A549 (cell line): ENCODE results near the gene PDE8B.
A peak's percentile ranks its signal among the peaks of the same experiment; 100 is the strongest.

Experiments
- CBX8 ChIP-seq: fragments of 200-600 bp; sonication (generic); IDR thresholded peaks from 2 replicates; pipeline ENCODE4 v1.6.1; 2016
- CHD2 ChIP-seq: fragments of 150-350 bp; IDR thresholded peaks from 2 replicates; pipeline ENCODE4 v1.6.1; 2014; ENCODE audit warnings: low read length; ENCODE audit not compliant: partially characterized antibody
- FOSL2 ChIP-seq, 2 experiments: fragments of 450-650 bp in 1 of 2; fragments of >200 bp in 1 of 2; sonication (Bioruptor Twin) in 1 of 2; formaldehyde crosslinking; IDR thresholded peaks; 2 replicates each; pipeline versions ENCODE4 v1.5.0 to v1.6.1; 2016 to 2020; ENCODE audit warnings: mild to moderate bottlenecking in 1 of 2, moderate library complexity in 1 of 2
- HOXA7 ChIP-seq: fragments of 250-450 bp; sonication (Bioruptor Pico); IDR thresholded peaks from 2 replicates; pipeline ENCODE4 v1.5.0; 2020; ENCODE audit warnings: mild to moderate bottlenecking, moderate library complexity
- KDM1A ChIP-seq: fragments of 200-600 bp; sonication (generic); IDR thresholded peaks from 2 replicates; pipeline ENCODE4 v1.6.1; 2016; ENCODE audit warnings: low read depth, mild to moderate bottlenecking
- NR3C1 ChIP-seq: fragments of >200 bp; sonication (Bioruptor Twin); formaldehyde crosslinking; IDR thresholded peaks from 3 replicates; pipeline ENCODE4 v1.6.1; 2017
- PHF8 ChIP-seq: fragments of 200-600 bp; sonication (generic); IDR thresholded peaks from 2 replicates; pipeline ENCODE4 v1.6.1; 2016; ENCODE audit warnings: low read depth, mild to moderate bottlenecking, antibody characterized with exemption, moderate library complexity, borderline replicate concordance
- POLR2A ChIP-seq: IDR thresholded peaks from 2 replicates; pipeline ENCODE4 v1.6.1; 2012; ENCODE audit warnings: mild to moderate bottlenecking, low read length
- ZFP36 ChIP-seq: fragments of 450-650 bp; IDR thresholded peaks from 2 replicates; pipeline ENCODE4 v1.6.1; 2014; ENCODE audit warnings: borderline replicate concordance; ENCODE audit not compliant: partially characterized antibody
- TF ChIP-seq, protein P1 (sequence below): fragments of >200 bp; sonication (Bioruptor Twin); formaldehyde crosslinking; IDR thresholded peaks from 3 replicates; pipeline ENCODE4 v1.5.1; 2016
- TF ChIP-seq, protein P2 (sequence below): IDR thresholded peaks from 2 replicates; pipeline ENCODE4 v1.6.1; 2012; ENCODE audit warnings: low read depth, borderline replicate concordance
- TF ChIP-seq, protein P3 (sequence below): fragments of 250-450 bp; sonication (Bioruptor Pico); IDR thresholded peaks from 2 replicates; pipeline ENCODE4 v1.5.0; 2020; ENCODE audit warnings: low read depth, mild to moderate bottlenecking, moderate library complexity
- TF ChIP-seq, protein P4 (sequence below): fragments of 200-600 bp; sonication (generic); IDR thresholded peaks from 2 replicates; pipeline ENCODE4 v1.6.1; 2016; ENCODE audit warnings: antibody characterized with exemption, mild to moderate bottlenecking, moderate library complexity

DNA sequence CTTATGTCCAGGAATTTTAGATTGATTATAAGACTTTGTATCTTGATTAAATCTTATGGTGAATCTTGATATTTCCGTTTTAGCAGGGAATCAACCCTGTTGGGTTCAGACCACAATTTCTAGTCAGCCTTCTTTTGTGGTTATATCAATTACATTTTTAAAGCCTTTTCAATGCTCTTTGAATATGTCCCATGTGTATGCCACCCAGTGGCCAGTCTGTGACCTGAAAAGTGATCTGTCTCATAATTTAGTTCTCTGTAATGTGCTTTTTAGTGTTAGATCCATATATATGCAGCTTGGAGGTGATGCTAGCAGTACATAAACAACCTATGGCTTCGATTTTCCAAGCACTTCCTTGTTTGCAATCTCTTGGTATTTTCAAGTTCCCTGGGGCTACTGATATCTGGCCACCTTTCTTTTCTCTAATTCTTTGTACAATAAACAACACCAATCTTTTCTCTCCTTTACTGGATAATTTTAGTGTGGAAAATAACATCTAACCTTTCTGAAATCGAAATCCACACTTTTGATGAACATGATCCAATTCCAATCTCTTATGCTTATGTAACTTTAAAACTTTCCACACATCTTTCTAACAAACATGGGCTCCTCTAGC is 28.8 kb downstream of the PDE8B start:
- TF ChIP-seq, protein P1, sequence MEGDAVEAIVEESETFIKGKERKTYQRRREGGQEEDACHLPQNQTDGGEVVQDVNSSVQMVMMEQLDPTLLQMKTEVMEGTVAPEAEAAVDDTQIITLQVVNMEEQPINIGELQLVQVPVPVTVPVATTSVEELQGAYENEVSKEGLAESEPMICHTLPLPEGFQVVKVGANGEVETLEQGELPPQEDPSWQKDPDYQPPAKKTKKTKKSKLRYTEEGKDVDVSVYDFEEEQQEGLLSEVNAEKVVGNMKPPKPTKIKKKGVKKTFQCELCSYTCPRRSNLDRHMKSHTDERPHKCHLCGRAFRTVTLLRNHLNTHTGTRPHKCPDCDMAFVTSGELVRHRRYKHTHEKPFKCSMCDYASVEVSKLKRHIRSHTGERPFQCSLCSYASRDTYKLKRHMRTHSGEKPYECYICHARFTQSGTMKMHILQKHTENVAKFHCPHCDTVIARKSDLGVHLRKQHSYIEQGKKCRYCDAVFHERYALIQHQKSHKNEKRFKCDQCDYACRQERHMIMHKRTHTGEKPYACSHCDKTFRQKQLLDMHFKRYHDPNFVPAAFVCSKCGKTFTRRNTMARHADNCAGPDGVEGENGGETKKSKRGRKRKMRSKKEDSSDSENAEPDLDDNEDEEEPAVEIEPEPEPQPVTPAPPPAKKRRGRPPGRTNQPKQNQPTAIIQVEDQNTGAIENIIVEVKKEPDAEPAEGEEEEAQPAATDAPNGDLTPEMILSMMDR, result peak; percentile 64
- TF ChIP-seq POLR2A (no peak), HOXA7 (CRISPR knock-in tag) (no peak), ZFP36 (no peak), NR3C1 (no peak), FOSL2 (IDR thresholded peaks at IDR 0.05) (no peak), FOSL2 (CRISPR knock-in tag; IDR thresholded peaks at IDR 0.05) (no peak), CBX8 (no peak), CHD2 (no peak), KDM1A (no peak), PHF8 (no peak)
- TF ChIP-seq, protein P2, sequence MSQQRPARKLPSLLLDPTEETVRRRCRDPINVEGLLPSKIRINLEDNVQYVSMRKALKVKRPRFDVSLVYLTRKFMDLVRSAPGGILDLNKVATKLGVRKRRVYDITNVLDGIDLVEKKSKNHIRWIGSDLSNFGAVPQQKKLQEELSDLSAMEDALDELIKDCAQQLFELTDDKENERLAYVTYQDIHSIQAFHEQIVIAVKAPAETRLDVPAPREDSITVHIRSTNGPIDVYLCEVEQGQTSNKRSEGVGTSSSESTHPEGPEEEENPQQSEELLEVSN, result no peak
- TF ChIP-seq, protein P3, sequence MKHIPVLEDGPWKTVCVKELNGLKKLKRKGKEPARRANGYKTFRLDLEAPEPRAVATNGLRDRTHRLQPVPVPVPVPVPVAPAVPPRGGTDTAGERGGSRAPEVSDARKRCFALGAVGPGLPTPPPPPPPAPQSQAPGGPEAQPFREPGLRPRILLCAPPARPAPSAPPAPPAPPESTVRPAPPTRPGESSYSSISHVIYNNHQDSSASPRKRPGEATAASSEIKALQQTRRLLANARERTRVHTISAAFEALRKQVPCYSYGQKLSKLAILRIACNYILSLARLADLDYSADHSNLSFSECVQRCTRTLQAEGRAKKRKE (CRISPR knock-in tag), result no peak
- TF ChIP-seq, protein P4, sequence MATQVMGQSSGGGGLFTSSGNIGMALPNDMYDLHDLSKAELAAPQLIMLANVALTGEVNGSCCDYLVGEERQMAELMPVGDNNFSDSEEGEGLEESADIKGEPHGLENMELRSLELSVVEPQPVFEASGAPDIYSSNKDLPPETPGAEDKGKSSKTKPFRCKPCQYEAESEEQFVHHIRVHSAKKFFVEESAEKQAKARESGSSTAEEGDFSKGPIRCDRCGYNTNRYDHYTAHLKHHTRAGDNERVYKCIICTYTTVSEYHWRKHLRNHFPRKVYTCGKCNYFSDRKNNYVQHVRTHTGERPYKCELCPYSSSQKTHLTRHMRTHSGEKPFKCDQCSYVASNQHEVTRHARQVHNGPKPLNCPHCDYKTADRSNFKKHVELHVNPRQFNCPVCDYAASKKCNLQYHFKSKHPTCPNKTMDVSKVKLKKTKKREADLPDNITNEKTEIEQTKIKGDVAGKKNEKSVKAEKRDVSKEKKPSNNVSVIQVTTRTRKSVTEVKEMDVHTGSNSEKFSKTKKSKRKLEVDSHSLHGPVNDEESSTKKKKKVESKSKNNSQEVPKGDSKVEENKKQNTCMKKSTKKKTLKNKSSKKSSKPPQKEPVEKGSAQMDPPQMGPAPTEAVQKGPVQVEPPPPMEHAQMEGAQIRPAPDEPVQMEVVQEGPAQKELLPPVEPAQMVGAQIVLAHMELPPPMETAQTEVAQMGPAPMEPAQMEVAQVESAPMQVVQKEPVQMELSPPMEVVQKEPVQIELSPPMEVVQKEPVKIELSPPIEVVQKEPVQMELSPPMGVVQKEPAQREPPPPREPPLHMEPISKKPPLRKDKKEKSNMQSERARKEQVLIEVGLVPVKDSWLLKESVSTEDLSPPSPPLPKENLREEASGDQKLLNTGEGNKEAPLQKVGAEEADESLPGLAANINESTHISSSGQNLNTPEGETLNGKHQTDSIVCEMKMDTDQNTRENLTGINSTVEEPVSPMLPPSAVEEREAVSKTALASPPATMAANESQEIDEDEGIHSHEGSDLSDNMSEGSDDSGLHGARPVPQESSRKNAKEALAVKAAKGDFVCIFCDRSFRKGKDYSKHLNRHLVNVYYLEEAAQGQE, result no peak
